ENCODE data around the gene GAS2. TPM values are rescaled to one million over a fixed set of nuclear protein-coding genes. Genes with fewer than 3 reads are reported as not detected.
A peak's percentile ranks its signal among the peaks of the same experiment; 100 is the strongest.

Gene GAS2
- total and polyA plus RNA-seq, 12 donors = 1.5 to 21.7 (median 12.5) TPM

GRCh38 chr11:22828373-22828772 lies 162.0 kb downstream of the GAS2 start:
- Histone ChIP-seq H3K4me1 (peaks cover 0 to 19% (median 13%) of the 10 kb centered on the region in 9 donors), H3K27me3 (no peaks in the 10 kb centered on the region), H3K9me3 (no peaks in the 10 kb centered on the region), H3K27ac (no peak overlapping the region), H3K36me3 (peaks cover 0 to 40% (median 5%) of the 10 kb centered on the region in 9 donors), H3K4me3 (peak overlapping the region in 6 of 10 donors; percentile 79 to 98 (median 91))
- DNase-seq = no peak
- TF ChIP-seq CTCF (IDR thresholded peaks at IDR 0.05) = no peak
- no peak for ATAC-seq
- 74% methylated on average over 6 of the region's 6 CpGs for WGBS, 2 donors
- intact Hi-C loops (cut with DNase I) = no loop called here

- DNase-seq (peak; percentile 95 to 97), ATAC-seq (peak; percentile 98 to 100 (median 99))
- peaks cover 0 to 29% (median 5%) of the 10 kb centered on the region in 9 donors for H3K36me3 ChIP-seq
- 1% methylated on average over 78 to 79 of the region's 79 CpGs for WGBS, 2 donors
- intact Hi-C loops (cut with DNase I) = no loop called here
- peak within 1 kb of the TSS; percentile 79 to 98 (median 92) for H3K4me3 ChIP-seq
- peak within 1 kb of the TSS; percentile 57 to 95 (median 88) for H3K27ac ChIP-seq
- H3K27me3 ChIP-seq = no peaks in the 10 kb centered on the region
- peak; percentile 34 to 81 (median 71) for TF ChIP-seq CTCF (IDR thresholded peaks at IDR 0.05)
- no peaks in the 10 kb centered on the region for H3K9me3 ChIP-seq
- H3K4me1 ChIP-seq = peaks cover 0 to 19% (median 13%) of the 10 kb centered on the region in 9 donors
These were observed 163.0 kb downstream of the GAS2 start, which contains the start of gene SVIP for GRCh38 chr11:22829231-22830081. Gene SVIP, minus strand, starts transcription at chr11:22829801. Its CDS starts 53 bp downstream, at chr11:22829748.

GRCh38 chr11:22830082-22830414 lies 163.6 kb downstream of the GAS2 start:
- Histone ChIP-seq H3K27me3 (no peaks in the 10 kb centered on the region), H3K4me3 (peak overlapping the region; percentile 79 to 98 (median 92)), H3K36me3 (peaks cover 0 to 23% (median 2%) of the 10 kb centered on the region in 9 donors), H3K4me1 (peaks cover 0 to 19% (median 13%) of the 10 kb centered on the region in 9 donors), H3K27ac (peak overlapping the region in 1 of 10 donors; percentile 95), H3K9me3 (no peaks in the 10 kb centered on the region)
- TF ChIP-seq CTCF (IDR thresholded peaks at IDR 0.05) = no peak
- intact Hi-C loops (cut with DNase I) = no loop called here
- 12 to 25% methylated on average over 4 of the region's 4 CpGs for WGBS, 2 donors
- no peak for ATAC-seq
- no peak for DNase-seq

- no peak for DNase-seq
- peaks cover 0 to 19% (median 13%) of the 10 kb centered on the region in 9 donors for H3K4me1 ChIP-seq
- 73 to 76% methylated on average over 3 of the region's 3 CpGs for WGBS, 2 donors
- intact Hi-C loops (cut with DNase I) = no loop called here
- no peak for ATAC-seq
- H3K27me3 ChIP-seq = no peaks in the 10 kb centered on the region
- H3K4me3 ChIP-seq = no peak overlapping the region
- TF ChIP-seq CTCF (IDR thresholded peaks at IDR 0.05) = no peak
- H3K9me3 ChIP-seq = no peaks in the 10 kb centered on the region
- H3K36me3 ChIP-seq = no peaks in the 10 kb centered on the region
- H3K27ac ChIP-seq = no peak overlapping the region
These were observed 166.1 kb downstream of the GAS2 start for GRCh38 chr11:22832315-22833015.
